Measurements from ENCODE around the gene PKD1. TPM values are rescaled to one million over a fixed set of nuclear protein-coding genes. Genes with fewer than 3 reads are reported as not detected.
A peak's percentile ranks its signal among the peaks of the same experiment; 100 is the strongest.

The PKD1 gene
- total RNA-seq, 1 donor from 2014 or later, result 70.0 TPM

GRCh38 chr16:2151188-2152091 lies 15.7 kb upstream of the PKD1 start:
- Mint-ChIP-seq H3K4me3 (ENCODE audit: unreplicated experiment) (no peak overlapping the region), H3K9me3 (ENCODE audit: unreplicated experiment) (no peaks in the 10 kb centered on the region), H3K4me1 (ENCODE audit: unreplicated experiment) (peaks cover 22% of the 10 kb centered on the region), H3K27ac (ENCODE audit: unreplicated experiment) (no peak overlapping the region), H3K27me3 (ENCODE audit: unreplicated experiment) (peaks cover 22% of the 10 kb centered on the region), H3K36me3 (ENCODE audit: low read depth, unreplicated experiment) (peaks cover 9% of the 10 kb centered on the region)
- TF ChIP-seq, protein P1, sequence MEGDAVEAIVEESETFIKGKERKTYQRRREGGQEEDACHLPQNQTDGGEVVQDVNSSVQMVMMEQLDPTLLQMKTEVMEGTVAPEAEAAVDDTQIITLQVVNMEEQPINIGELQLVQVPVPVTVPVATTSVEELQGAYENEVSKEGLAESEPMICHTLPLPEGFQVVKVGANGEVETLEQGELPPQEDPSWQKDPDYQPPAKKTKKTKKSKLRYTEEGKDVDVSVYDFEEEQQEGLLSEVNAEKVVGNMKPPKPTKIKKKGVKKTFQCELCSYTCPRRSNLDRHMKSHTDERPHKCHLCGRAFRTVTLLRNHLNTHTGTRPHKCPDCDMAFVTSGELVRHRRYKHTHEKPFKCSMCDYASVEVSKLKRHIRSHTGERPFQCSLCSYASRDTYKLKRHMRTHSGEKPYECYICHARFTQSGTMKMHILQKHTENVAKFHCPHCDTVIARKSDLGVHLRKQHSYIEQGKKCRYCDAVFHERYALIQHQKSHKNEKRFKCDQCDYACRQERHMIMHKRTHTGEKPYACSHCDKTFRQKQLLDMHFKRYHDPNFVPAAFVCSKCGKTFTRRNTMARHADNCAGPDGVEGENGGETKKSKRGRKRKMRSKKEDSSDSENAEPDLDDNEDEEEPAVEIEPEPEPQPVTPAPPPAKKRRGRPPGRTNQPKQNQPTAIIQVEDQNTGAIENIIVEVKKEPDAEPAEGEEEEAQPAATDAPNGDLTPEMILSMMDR (IDR thresholded peaks at IDR 0.05; ENCODE audit: unreplicated experiment), result no peak
- DNase-seq (ENCODE audit: low spot score), result no peak

GRCh38 chr16:2150418-2151187 lies 14.9 kb upstream of the PKD1 start:
- Mint-ChIP-seq H3K4me1 (ENCODE audit: unreplicated experiment) (peaks cover 17% of the 10 kb centered on the region), H3K27ac (ENCODE audit: unreplicated experiment) (no peak overlapping the region), H3K4me3 (ENCODE audit: unreplicated experiment) (no peak overlapping the region), H3K9me3 (ENCODE audit: unreplicated experiment) (no peaks in the 10 kb centered on the region), H3K36me3 (ENCODE audit: low read depth, unreplicated experiment) (peaks cover 4% of the 10 kb centered on the region), H3K27me3 (ENCODE audit: unreplicated experiment) (peaks cover 22% of the 10 kb centered on the region)
- TF ChIP-seq, protein P1 (IDR thresholded peaks at IDR 0.05; ENCODE audit: unreplicated experiment), result no peak
- DNase-seq (ENCODE audit: low spot score), result no peak

GRCh38 chr16:2149630-2150417 lies 14.1 kb upstream of the PKD1 start:
- H3K4me1 Mint-ChIP-seq (ENCODE audit: unreplicated experiment), result peaks cover 13% of the 10 kb centered on the region
- no peaks in the 10 kb centered on the region for H3K9me3 Mint-ChIP-seq (ENCODE audit: unreplicated experiment)
- no peak overlapping the region for H3K4me3 Mint-ChIP-seq (ENCODE audit: unreplicated experiment)
- TF ChIP-seq, protein P1 (IDR thresholded peaks at IDR 0.05; ENCODE audit: unreplicated experiment), result no peak
- peaks cover 16% of the 10 kb centered on the region for H3K27me3 Mint-ChIP-seq (ENCODE audit: unreplicated experiment)
- no peaks in the 10 kb centered on the region for H3K36me3 Mint-ChIP-seq (ENCODE audit: low read depth, unreplicated experiment)
- no peak for DNase-seq (ENCODE audit: low spot score)
- H3K27ac Mint-ChIP-seq (ENCODE audit: unreplicated experiment), result no peak overlapping the region

- TF ChIP-seq, protein P1 (IDR thresholded peaks at IDR 0.05; ENCODE audit: unreplicated experiment), result no peak
- Mint-ChIP-seq H3K27ac (ENCODE audit: unreplicated experiment) (no peak overlapping the region), H3K4me1 (ENCODE audit: unreplicated experiment) (peaks cover 9% of the 10 kb centered on the region)
Observed at GRCh38 chr16:2148714-2149629, 13.3 kb upstream of the PKD1 start.

More at GRCh38 chr16:2148714-2149629, 13.3 kb upstream of the PKD1 start:
- Mint-ChIP-seq H3K27me3 (ENCODE audit: unreplicated experiment) (peaks cover 13% of the 10 kb centered on the region), H3K36me3 (ENCODE audit: low read depth, unreplicated experiment) (no peaks in the 10 kb centered on the region), H3K9me3 (ENCODE audit: unreplicated experiment) (no peaks in the 10 kb centered on the region), H3K4me3 (ENCODE audit: unreplicated experiment) (peak overlapping the region; percentile 65)
- no peak for DNase-seq (ENCODE audit: low spot score)
